K562 (cell line): ENCODE results near the gene ZBTB47. TPM values are rescaled to one million over a fixed set of nuclear protein-coding genes. Genes with fewer than 3 reads are reported as not detected.

Source experiments
- ATF1 ChIP-seq, 2 experiments: fragments of 450-650 bp in 1 of 2; IDR thresholded peaks; 2 replicates each; pipeline ENCODE4 v1.6.1; 2016; ENCODE audit warnings: missing compliant biosample characterization in 1 of 2, missing genetic modification characterization in 1 of 2
- CBX1 ChIP-seq: sonication (generic); IDR thresholded peaks from 2 replicates; pipeline ENCODE4 v1.6.1; 2016; ENCODE audit warnings: antibody characterized with exemption, low read depth, mild to moderate bottlenecking
- CSDE1 ChIP-seq, 2 experiments: fragments of 450-650 bp; IDR thresholded peaks; 2 replicates each; pipeline ENCODE4 v1.6.1; 2016; ENCODE audit warnings: mild to moderate bottlenecking in 1 of 2
- CXXC5 ChIP-seq: fragments of 250-450 bp; sonication (Bioruptor Pico); IDR thresholded peaks from 2 replicates; pipeline ENCODE4 v1.8.0; 2022; ENCODE audit warnings: inconsistent platforms, mild to moderate bottlenecking, moderate library complexity
- DACH1 ChIP-seq: fragments of 450-650 bp; IDR thresholded peaks from 2 replicates; pipeline ENCODE4 v1.6.1; 2018; ENCODE audit not compliant: partially characterized antibody
- MTA2 ChIP-seq: fragments of 450-650 bp; IDR thresholded peaks from 2 replicates; pipeline ENCODE4 v1.6.1; 2016; ENCODE audit warnings: low read depth
- RAD21 ChIP-seq, 2 experiments: fragments of 250-450 bp in 1 of 2; fragments of 450-650 bp in 1 of 2; sonication (Bioruptor Pico) in 1 of 2; formaldehyde crosslinking in 1 of 2; IDR thresholded peaks in 1 of 2; conservative IDR thresholded peaks in 1 of 2; 2 replicates each; pipeline versions ENCODE4 v1.4.0 to v1.8.0; 2020 to 2022; ENCODE audit warnings: mild to moderate bottlenecking in 2 of 2, moderate library complexity in 1 of 2
- RCOR1 ChIP-seq, 2 experiments: IDR thresholded peaks; 2 replicates each; pipeline ENCODE4 v1.6.1; 2012; ENCODE audit warnings: low read depth in 2 of 2, low read length in 2 of 2, borderline replicate concordance in 1 of 2, improper control_type of control experiment in 1 of 2
- TEAD2 ChIP-seq: fragments of 450-650 bp; IDR thresholded peaks from 2 replicates; pipeline ENCODE4 v1.6.1; 2016; ENCODE audit warnings: missing genetic modification characterization, control low read depth, missing compliant biosample characterization
- YY1 ChIP-seq, 3 experiments: IDR thresholded peaks; 2 replicates each; pipeline ENCODE4 v1.6.1; 2011; ENCODE audit warnings: low read length in 2 of 3, mild to moderate bottlenecking in 2 of 3, moderate library complexity in 2 of 3, borderline replicate concordance in 1 of 3, control low read depth in 1 of 3, low read depth in 1 of 3; ENCODE audit not compliant: insufficient read depth in 3 of 3, insufficient replicate concordance in 2 of 3, control insufficient read depth in 1 of 3, insufficient read length in 1 of 3; ENCODE audit errors: extremely low read depth in 1 of 3
- ZEB2 ChIP-seq: fragments of 450-650 bp; IDR thresholded peaks from 2 replicates; pipeline ENCODE4 v1.6.1; 2016
- ZNF76 ChIP-seq: fragments of 250-450 bp; sonication (Bioruptor Pico); IDR thresholded peaks from 2 replicates; pipeline ENCODE4 v1.4.0; 2020; ENCODE audit warnings: mild to moderate bottlenecking, moderate library complexity, borderline replicate concordance
- polyA plus RNA-seq, 8 experiments: library from polyadenylated mRNA; depleted of rRNA in 4 of 8; stranded (reverse) in 5 of 8; unstranded in 3 of 8; fragments of >200 nt; fragmentation: Nextera tagmentation in 2 of 8; fragmentation: Illumina TruSeq in 1 of 8; extraction: Ambion mirVana in 2 of 8; extraction: Trizol in 1 of 8; gene quantifications; 2 replicates each; pipeline versions ENCODE4 v1.2.1 to v1.2.3, GENCODE V29; 2011 to 2014; ENCODE audit warnings: inconsistent platforms in 1 of 8, missing spikeins in 1 of 8
- total RNA-seq, 7 experiments: library from RNA; depleted of rRNA in 6 of 7; stranded (reverse); fragments of >200 nt in 6 of 7; fragmentation: Illumina TruSeq in 2 of 7; extraction: Trizol in 2 of 7; gene quantifications; 2 replicates each; pipeline versions ENCODE4 v1.2.1 to v1.2.3, GENCODE V29; 2011 to 2021; ENCODE audit warnings: low replicate concordance in 1 of 7
- TF ChIP-seq, protein P1 (sequence below): fragments of 250-450 bp; sonication (Bioruptor Pico); IDR thresholded peaks from 2 replicates; pipeline ENCODE4 v1.8.0; 2021; ENCODE audit warnings: borderline replicate concordance, mild to moderate bottlenecking, moderate library complexity; ENCODE audit not compliant: poor library complexity, severe bottlenecking
- TF ChIP-seq, protein P2 (sequence below): fragments of 250-450 bp; sonication (Bioruptor Pico); IDR thresholded peaks from 2 replicates; pipeline ENCODE4 v1.5.0; 2021; ENCODE audit warnings: mild to moderate bottlenecking, borderline replicate concordance
- TF ChIP-seq, protein P3 (sequence below): fragments of 250-450 bp; sonication (Bioruptor Pico); IDR thresholded peaks from 2 replicates; pipeline ENCODE4 v1.8.0; 2021; ENCODE audit warnings: mild to moderate bottlenecking, moderate library complexity
- TF ChIP-seq, protein P4 (sequence below): fragments of 200-800 bp; sonication (Bioruptor generic); IDR thresholded peaks from 2 replicates; pipeline ENCODE4 v1.6.1; 2016; ENCODE audit warnings: missing genetic modification characterization, missing compliant biosample characterization

The ZBTB47 gene
- total and polyA plus RNA-seq, 9 of the 15 experiments (the other 6 are each of a cell fraction or from before 2014, with no cell fraction given), result 0.11 to 4.6 (median 1.7) TPM; not detected in 1

DNA sequence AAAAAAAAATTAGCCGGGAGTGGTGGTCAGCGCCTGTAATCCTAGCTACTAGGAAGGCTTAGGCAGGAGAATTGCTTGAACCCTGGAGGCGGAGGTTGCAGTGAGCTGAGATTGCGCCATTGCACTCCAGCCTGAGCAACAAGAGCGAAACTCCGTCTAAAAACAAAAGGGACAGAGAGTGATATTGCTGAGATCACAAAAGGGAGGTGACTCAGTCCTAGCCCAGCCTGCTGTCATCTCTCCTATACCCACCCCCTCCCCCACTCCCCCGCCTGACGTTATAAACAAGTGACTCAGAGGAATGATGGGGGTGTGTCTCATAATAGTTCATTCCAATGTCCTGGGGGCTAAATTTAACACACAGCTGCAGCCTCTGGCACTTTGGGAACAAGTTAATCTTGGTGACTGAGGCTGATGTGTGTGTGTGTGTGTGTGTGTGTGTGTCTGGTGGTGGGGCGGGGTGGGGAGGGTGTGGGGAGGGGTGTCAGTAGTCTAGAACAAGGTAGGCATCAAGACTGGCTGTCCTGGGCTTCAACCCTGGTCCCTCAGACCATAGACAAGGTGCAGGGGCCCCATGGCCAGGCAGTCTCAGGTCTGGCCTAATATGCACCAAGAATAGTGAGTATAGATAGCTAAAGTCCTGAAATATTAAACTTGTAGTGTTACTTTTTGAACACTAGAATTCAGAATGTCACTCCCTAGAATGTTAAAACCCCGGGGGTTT, 30.5 kb downstream of the ZBTB47 start (continued):
- no peak for TF ChIP-seq YY1 (IDR thresholded peaks at IDR 0.05; ENCODE audit: borderline replicate concordance in 1 of 3, control insufficient read depth in 1 of 3, extremely low read depth in 1 of 3, insufficient read depth in 3 of 3, insufficient read length in 1 of 3, insufficient replicate concordance in 2 of 3, low read depth in 1 of 3, low read length in 2 of 3)
- TF ChIP-seq, protein P1, sequence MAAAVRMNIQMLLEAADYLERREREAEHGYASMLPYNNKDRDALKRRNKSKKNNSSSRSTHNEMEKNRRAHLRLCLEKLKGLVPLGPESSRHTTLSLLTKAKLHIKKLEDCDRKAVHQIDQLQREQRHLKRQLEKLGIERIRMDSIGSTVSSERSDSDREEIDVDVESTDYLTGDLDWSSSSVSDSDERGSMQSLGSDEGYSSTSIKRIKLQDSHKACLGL (CRISPR knock-in tag), result no peak
- TF ChIP-seq ATF1 (CRISPR knock-in tag; IDR thresholded peaks at IDR 0.05), result no peak
- no peak for TF ChIP-seq ATF1 (tag; IDR thresholded peaks at IDR 0.05)
- TF ChIP-seq, protein P2, sequence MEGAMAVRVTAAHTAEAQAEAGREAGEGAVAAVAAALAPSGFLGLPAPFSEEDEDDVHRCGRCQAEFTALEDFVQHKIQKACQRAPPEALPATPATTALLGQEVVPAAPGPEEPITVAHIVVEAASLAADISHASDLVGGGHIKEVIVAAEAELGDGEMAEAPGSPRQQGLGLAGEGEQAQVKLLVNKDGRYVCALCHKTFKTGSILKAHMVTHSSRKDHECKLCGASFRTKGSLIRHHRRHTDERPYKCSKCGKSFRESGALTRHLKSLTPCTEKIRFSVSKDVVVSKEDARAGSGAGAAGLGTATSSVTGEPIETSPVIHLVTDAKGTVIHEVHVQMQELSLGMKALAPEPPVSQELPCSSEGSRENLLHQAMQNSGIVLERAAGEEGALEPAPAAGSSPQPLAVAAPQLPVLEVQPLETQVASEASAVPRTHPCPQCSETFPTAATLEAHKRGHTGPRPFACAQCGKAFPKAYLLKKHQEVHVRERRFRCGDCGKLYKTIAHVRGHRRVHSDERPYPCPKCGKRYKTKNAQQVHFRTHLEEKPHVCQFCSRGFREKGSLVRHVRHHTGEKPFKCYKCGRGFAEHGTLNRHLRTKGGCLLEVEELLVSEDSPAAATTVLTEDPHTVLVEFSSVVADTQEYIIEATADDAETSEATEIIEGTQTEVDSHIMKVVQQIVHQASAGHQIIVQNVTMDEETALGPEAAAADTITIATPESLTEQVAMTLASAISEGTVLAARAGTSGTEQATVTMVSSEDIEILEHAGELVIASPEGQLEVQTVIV (CRISPR knock-in tag), result no peak
- TF ChIP-seq, protein P3, sequence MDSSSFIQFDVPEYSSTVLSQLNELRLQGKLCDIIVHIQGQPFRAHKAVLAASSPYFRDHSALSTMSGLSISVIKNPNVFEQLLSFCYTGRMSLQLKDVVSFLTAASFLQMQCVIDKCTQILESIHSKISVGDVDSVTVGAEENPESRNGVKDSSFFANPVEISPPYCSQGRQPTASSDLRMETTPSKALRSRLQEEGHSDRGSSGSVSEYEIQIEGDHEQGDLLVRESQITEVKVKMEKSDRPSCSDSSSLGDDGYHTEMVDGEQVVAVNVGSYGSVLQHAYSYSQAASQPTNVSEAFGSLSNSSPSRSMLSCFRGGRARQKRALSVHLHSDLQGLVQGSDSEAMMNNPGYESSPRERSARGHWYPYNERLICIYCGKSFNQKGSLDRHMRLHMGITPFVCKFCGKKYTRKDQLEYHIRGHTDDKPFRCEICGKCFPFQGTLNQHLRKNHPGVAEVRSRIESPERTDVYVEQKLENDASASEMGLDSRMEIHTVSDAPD (CRISPR knock-in tag), result no peak
- TF ChIP-seq CXXC5 (CRISPR knock-in tag), result no peak
- TF ChIP-seq, protein P4, sequence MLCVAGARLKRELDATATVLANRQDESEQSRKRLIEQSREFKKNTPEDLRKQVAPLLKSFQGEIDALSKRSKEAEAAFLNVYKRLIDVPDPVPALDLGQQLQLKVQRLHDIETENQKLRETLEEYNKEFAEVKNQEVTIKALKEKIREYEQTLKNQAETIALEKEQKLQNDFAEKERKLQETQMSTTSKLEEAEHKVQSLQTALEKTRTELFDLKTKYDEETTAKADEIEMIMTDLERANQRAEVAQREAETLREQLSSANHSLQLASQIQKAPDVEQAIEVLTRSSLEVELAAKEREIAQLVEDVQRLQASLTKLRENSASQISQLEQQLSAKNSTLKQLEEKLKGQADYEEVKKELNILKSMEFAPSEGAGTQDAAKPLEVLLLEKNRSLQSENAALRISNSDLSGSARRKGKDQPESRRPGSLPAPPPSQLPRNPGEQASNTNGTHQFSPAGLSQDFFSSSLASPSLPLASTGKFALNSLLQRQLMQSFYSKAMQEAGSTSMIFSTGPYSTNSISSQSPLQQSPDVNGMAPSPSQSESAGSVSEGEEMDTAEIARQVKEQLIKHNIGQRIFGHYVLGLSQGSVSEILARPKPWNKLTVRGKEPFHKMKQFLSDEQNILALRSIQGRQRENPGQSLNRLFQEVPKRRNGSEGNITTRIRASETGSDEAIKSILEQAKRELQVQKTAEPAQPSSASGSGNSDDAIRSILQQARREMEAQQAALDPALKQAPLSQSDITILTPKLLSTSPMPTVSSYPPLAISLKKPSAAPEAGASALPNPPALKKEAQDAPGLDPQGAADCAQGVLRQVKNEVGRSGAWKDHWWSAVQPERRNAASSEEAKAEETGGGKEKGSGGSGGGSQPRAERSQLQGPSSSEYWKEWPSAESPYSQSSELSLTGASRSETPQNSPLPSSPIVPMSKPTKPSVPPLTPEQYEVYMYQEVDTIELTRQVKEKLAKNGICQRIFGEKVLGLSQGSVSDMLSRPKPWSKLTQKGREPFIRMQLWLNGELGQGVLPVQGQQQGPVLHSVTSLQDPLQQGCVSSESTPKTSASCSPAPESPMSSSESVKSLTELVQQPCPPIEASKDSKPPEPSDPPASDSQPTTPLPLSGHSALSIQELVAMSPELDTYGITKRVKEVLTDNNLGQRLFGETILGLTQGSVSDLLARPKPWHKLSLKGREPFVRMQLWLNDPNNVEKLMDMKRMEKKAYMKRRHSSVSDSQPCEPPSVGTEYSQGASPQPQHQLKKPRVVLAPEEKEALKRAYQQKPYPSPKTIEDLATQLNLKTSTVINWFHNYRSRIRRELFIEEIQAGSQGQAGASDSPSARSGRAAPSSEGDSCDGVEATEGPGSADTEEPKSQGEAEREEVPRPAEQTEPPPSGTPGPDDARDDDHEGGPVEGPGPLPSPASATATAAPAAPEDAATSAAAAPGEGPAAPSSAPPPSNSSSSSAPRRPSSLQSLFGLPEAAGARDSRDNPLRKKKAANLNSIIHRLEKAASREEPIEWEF (CRISPR knock-in tag), result no peak
- no peak for TF ChIP-seq MTA2
- no peak for TF ChIP-seq RAD21 (CRISPR knock-in tag; conservative IDR thresholded peaks at IDR 0.05 in 1 of 2, IDR thresholded peaks at IDR 0.05 in 1 of 2)
- TF ChIP-seq ZNF76 (CRISPR knock-in tag), result no peak
- TF ChIP-seq RCOR1 (IDR thresholded peaks at IDR 0.05; ENCODE audit: borderline replicate concordance in 1 of 2, low read depth in 2 of 2, low read length in 2 of 2), result peak in 1 of 2 experiments; percentile 54; a peak in 1 of 4 replicates
- no peak for TF ChIP-seq CBX1
- no peak for TF ChIP-seq DACH1
- no peak for TF ChIP-seq CSDE1 (IDR thresholded peaks at IDR 0.05)
- TF ChIP-seq ZEB2, result 0 out of 2 replicates have a peak, but pooled peaks have one; percentile 23
- TF ChIP-seq TEAD2, result no peak
